AG09309 (cell line): ENCODE measurements around the gene MRPS6.

Experiments used
- DNase-seq: peaks from one replicate; pipeline ENCODE4 v3.0.0-alpha.2; 2010; ENCODE audit warnings: low read depth
- H3K4me3 ChIP-seq: 2 replicates; pipeline ENCODE4 v1.5.1; 2011; ENCODE audit warnings: mild to moderate bottlenecking, low read depth, low read length, moderate library complexity; ENCODE audit not compliant: control insufficient read depth
- TF ChIP-seq, protein P1 (sequence below): IDR thresholded peaks from 2 replicates; pipeline ENCODE4 v1.5.1; 2011; ENCODE audit warnings: mild to moderate bottlenecking, low read depth, low read length, inconsistent platforms; ENCODE audit not compliant: insufficient read depth, control insufficient read depth; ENCODE audit errors: missing control alignments

MRPS6 gene

DNA sequence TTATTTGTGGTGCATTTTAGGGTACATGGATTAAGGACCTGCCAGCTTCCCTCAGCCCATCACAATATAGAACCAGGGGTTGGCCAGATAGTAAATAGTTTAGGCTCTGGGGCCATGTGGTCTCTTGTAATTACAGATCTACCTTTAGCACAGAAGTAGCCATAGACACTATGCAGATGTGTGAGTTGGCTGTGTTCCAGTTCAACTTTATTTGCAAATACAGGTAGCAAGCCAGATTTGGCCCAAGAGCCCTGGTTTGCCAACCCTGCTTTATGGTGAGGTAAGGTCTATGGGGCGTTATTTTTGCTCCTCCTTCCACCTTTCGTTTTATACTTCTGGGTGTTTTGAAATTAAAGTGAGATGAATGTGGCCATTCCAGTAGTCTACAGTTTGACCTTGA is 48.7 kb downstream of the MRPS6 start:
- TF ChIP-seq, protein P1, sequence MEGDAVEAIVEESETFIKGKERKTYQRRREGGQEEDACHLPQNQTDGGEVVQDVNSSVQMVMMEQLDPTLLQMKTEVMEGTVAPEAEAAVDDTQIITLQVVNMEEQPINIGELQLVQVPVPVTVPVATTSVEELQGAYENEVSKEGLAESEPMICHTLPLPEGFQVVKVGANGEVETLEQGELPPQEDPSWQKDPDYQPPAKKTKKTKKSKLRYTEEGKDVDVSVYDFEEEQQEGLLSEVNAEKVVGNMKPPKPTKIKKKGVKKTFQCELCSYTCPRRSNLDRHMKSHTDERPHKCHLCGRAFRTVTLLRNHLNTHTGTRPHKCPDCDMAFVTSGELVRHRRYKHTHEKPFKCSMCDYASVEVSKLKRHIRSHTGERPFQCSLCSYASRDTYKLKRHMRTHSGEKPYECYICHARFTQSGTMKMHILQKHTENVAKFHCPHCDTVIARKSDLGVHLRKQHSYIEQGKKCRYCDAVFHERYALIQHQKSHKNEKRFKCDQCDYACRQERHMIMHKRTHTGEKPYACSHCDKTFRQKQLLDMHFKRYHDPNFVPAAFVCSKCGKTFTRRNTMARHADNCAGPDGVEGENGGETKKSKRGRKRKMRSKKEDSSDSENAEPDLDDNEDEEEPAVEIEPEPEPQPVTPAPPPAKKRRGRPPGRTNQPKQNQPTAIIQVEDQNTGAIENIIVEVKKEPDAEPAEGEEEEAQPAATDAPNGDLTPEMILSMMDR: no peak
- no peak for DNase-seq
- H3K4me3 ChIP-seq: no peak overlapping the region

DNA sequence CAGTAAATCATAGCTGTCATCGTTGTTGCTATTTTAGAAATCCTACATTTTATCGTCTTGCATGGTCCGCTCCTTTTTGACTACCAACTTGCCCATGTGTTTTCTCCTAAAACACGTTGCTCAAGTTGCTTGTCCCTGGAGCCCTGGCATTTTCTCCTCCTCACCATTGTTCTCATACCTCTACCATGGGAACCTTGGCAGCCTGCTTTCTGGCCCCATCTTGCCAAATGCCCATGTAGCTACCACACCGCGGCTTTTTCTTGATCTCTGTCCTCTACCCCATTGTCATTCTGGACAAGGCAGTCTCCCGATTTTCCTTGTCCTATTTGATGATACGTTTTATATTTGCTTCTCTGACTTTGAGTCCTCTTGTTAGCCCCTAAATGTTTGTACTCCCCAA is 50.2 kb downstream of the MRPS6 start:
- H3K4me3 ChIP-seq: no peak overlapping the region
- TF ChIP-seq, protein P1: no peak
- no peak for DNase-seq

DNA sequence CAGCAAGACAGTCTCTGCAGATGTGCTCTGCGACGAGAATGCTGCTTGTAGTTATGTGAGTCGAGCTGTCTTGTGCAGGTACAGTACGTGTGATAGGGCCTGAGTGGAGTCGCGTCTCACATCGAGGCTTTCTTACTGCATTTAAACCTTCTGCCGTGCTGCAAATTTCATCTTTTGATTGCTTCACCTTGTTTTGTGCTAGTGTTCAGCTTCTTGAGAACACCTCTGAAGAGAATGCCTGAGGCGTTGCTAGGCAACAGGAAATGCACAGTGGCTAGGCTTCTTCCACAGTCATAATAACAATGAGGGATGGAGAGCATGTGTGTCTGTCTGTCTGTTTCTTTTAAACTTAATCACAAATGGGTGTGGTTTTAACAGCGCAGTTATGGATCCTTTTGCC is 52.9 kb downstream of the MRPS6 start:
- TF ChIP-seq, protein P1: no peak
- DNase-seq: no peak
- H3K4me3 ChIP-seq: no peak overlapping the region

DNA sequence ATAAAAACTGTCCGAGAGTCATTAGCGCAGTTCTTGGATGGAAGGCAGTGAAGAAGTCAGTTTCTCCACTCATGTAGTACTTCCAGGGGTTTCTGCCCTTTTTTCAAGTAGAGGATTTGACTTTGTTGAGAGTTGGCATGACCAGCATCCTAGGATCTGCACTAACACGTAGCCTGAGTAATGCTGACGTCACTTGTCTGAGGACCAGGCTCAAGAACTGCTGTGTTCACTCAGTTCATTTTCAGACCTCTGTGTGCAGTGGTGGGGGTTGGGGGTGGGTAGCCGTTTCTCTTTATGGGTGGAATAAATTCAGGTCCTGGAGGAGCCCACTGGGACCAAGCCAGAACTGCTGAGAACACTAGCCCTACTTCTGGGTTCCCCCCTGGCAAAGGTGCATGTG is 53.3 kb downstream of the MRPS6 start:
- no peak for DNase-seq
- H3K4me3 ChIP-seq: no peak overlapping the region

DNA sequence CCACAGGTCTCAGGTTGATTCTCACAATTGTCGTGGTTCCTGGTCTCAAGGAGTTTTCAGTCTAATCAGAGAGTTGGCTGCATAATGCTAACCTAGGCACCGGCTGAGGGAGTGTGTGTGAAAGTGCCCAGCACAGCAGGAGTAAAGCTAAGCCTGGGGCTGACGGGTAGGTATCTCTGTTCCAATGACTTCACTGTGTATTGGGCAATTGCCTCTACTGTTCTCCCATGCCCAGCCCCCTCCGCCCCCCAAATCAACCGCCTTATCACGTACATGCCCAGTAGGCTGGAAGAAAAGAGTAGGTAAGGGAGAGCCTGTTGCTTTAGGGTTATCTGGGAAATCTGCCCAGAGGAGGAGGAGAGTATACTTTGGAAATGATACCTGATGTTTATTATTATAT is 54.7 kb downstream of the MRPS6 start:
- TF ChIP-seq, protein P1: no peak
- DNase-seq: no peak

More for the DNA sequence above, 53.3 kb downstream of the MRPS6 start:
- TF ChIP-seq, protein P1: no peak

DNA sequence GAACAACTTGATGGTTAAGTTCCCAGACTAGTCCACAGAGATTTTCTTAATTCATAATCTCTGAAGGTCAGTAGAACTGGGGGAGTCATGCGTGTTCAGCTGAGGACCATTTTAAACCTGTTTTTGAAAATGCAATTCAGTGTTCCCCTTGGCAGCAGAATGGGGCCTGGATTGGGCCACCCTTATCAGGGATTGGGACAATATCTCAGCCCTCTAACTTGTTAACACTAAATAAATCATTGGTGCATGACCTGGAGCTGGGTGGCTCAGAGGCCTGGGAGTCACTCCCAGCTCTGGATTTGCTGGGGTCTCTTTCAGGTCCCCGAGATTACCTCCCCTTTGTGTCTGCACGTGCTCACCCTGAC is 55.3 kb downstream of the MRPS6 start:
- H3K4me3 ChIP-seq: no peak overlapping the region
- TF ChIP-seq, protein P1: no peak
- DNase-seq: no peak

More for the DNA sequence above, 54.7 kb downstream of the MRPS6 start:
- H3K4me3 ChIP-seq: no peak overlapping the region
